Gastroesophageal sphincter (tissue), 3 donors: ENCODE results near the gene ATXN7L3.

Experiments
- CTCF ChIP-seq, 4 experiments: fragments of 200-600 bp in 2 of 4; fragments of 450-650 bp in 2 of 4; sonication (generic) in 1 of 4; IDR thresholded peaks; one replicate each; pipeline ENCODE4 v1.5.1; 2017 to 2019; ENCODE audit warnings: antibody characterized with exemption in 4 of 4, mild to moderate bottlenecking in 2 of 4, moderate library complexity in 2 of 4
- EP300 ChIP-seq: sonication (generic); formaldehyde crosslinking; IDR thresholded peaks from one replicate; pipeline ENCODE4 v1.6.1; 2017; ENCODE audit warnings: antibody characterized with exemption, mild to moderate bottlenecking
- POLR2A ChIP-seq, 2 donors: fragments of 450-650 bp; IDR thresholded peaks; one replicate each; pipeline ENCODE4 v1.6.1; 2017; ENCODE audit warnings: antibody characterized with exemption in 2 of 2, mild to moderate bottlenecking in 2 of 2, moderate library complexity in 1 of 2

GRCh38 chr17:44214896-44215295 is 15.2 kb upstream of the ATXN7L3 start:
- TF ChIP-seq CTCF (IDR thresholded peaks at IDR 0.05) (no peak), POLR2A (IDR thresholded peaks at IDR 0.05) (no peak), EP300 (no peak)
